CD4-positive, CD25-positive, alpha-beta regulatory T cell (primary cell): Measurements from ENCODE around the gene TMEM127. TPM values are rescaled to one million over a fixed set of nuclear protein-coding genes. Genes with fewer than 3 reads are reported as not detected.
"Not testable (repeated sequence)": the region's sequence is repeated elsewhere in the genome, so short reads cannot be mapped to it uniquely, and the experiment has no call there.

Experiments used
- ATAC-seq, 2 donors: fragments of 150-1000 bp; cut with Tn5 transposase; one replicate each; pipeline ENCODE4 v1.10.0; 2021; ENCODE audit warnings: low read depth in 2 of 2, moderate number of reproducible peaks in 2 of 2, moderate library complexity in 1 of 2
- DNase-seq, 3 donors: peaks; one replicate each; pipeline versions ENCODE4 v3.0.0 to v3.0.0-alpha.2; 2012 to 2022; ENCODE audit warnings: mixed read lengths in 1 of 3
- H3K27ac ChIP-seq: one replicate; pipeline ENCODE4 v1.7.0; 2013; ENCODE audit warnings: mild to moderate bottlenecking, low read length; ENCODE audit not compliant: insufficient read depth, poor library complexity, severe bottlenecking
- H3K27me3 ChIP-seq: one replicate; pipeline ENCODE4 v1.7.0; 2013; ENCODE audit warnings: low read length; ENCODE audit not compliant: control insufficient read depth, insufficient read depth
- H3K36me3 ChIP-seq: one replicate; pipeline ENCODE4 v1.7.0; 2013; ENCODE audit warnings: mild to moderate bottlenecking, low read length, moderate library complexity; ENCODE audit not compliant: control insufficient read depth, insufficient read depth
- H3K4me1 ChIP-seq: 2 replicates; pipeline ENCODE4 v1.7.0; 2013; ENCODE audit warnings: mild to moderate bottlenecking, low read length; ENCODE audit not compliant: insufficient read depth, control insufficient read depth, poor library complexity, severe bottlenecking
- H3K4me3 ChIP-seq: one replicate; pipeline ENCODE4 v1.7.0; 2013; ENCODE audit warnings: low read depth, mild to moderate bottlenecking, low read length, moderate library complexity
- H3K9me3 ChIP-seq, 2 experiments: 1 replicate in 1 of 2; 2 replicates in 1 of 2; pipeline ENCODE4 v1.7.0; 2013; ENCODE audit warnings: low read length in 2 of 2, mild to moderate bottlenecking in 1 of 2, moderate library complexity in 1 of 2; ENCODE audit not compliant: control insufficient read depth in 2 of 2
- H3K27ac Mint-ChIP-seq, 3 donors: one replicate each; pipeline ENCODE4 v1.8.0; 2020 to 2022; ENCODE audit warnings: mild to moderate bottlenecking in 3 of 3, mixed read lengths in 3 of 3, moderate library complexity in 2 of 3
- H3K27me3 Mint-ChIP-seq: one replicate; pipeline ENCODE4 v1.8.0; 2022; ENCODE audit warnings: mild to moderate bottlenecking, mixed read lengths
- H3K36me3 Mint-ChIP-seq: one replicate; pipeline ENCODE4 v1.8.0; 2020; ENCODE audit warnings: mixed read lengths
- H3K4me1 Mint-ChIP-seq, 4 donors: one replicate each; pipeline ENCODE4 v1.8.0; 2020 to 2022; ENCODE audit warnings: mixed read lengths in 4 of 4, mild to moderate bottlenecking in 1 of 4
- H3K4me3 Mint-ChIP-seq, 4 donors: one replicate each; pipeline ENCODE4 v1.8.0; 2020 to 2022; ENCODE audit warnings: mild to moderate bottlenecking in 4 of 4, mixed read lengths in 4 of 4, moderate library complexity in 3 of 4
- H3K9me3 Mint-ChIP-seq, 7 donors: one replicate each; pipeline ENCODE4 v1.8.0; 2020 to 2022; ENCODE audit warnings: mixed read lengths in 7 of 7, mild to moderate bottlenecking in 3 of 7, moderate library complexity in 2 of 7
- polyA plus RNA-seq, 4 donors: library from polyadenylated mRNA; unstranded; fragments of 300-500 nt; fragmentation: Illumina TruSeq; gene quantifications; one replicate each; pipeline ENCODE4 v1.2.3, GENCODE V29; 2021
- total RNA-seq: library from RNA; stranded (reverse); gene quantifications from one replicate; pipeline ENCODE4 v1.2.3, GENCODE V29; 2022

TMEM127 gene
- total and polyA plus RNA-seq, 5 donors from 2014 or later, result 27.6 to 54.3 (median 37.5) TPM

- Histone ChIP-seq H3K27me3 (no peaks in the 10 kb centered on the region), H3K27ac (no peak overlapping the region), H3K36me3 (no peaks in the 10 kb centered on the region), H3K9me3 (no peaks in the 10 kb centered on the region), H3K4me1 (peaks cover 24% of the 10 kb centered on the region), H3K4me3 (no peak overlapping the region)
- ATAC-seq (no peak), DNase-seq (no peak)
- Mint-ChIP-seq H3K27me3 (no peaks in the 10 kb centered on the region), H3K9me3 (no peaks in the 10 kb centered on the region), H3K4me3 (no peak overlapping the region), H3K4me1 (peaks cover 14 to 29% (median 21%) of the 10 kb centered on the region in 4 donors), H3K27ac (peak overlapping the region in 1 of 3 donors; percentile 41), H3K36me3 (peaks cover 6% of the 10 kb centered on the region)
Observed at GRCh38 chr2:96238266-96238665, 27.5 kb downstream of the TMEM127 start.

GRCh38 chr2:96236882-96237281 lies 28.9 kb downstream of the TMEM127 start:
- Histone ChIP-seq H3K4me3 (no peak overlapping the region), H3K9me3 (no peaks in the 10 kb centered on the region), H3K27me3 (no peaks in the 10 kb centered on the region), H3K4me1 (peaks cover 12% of the 10 kb centered on the region), H3K36me3 (no peaks in the 10 kb centered on the region), H3K27ac (no peak overlapping the region)
- Mint-ChIP-seq H3K9me3 (no peaks in the 10 kb centered on the region), H3K4me3 (no peak overlapping the region), H3K27me3 (no peaks in the 10 kb centered on the region), H3K4me1 (peaks cover 5 to 15% (median 11%) of the 10 kb centered on the region in 4 donors), H3K36me3 (peaks cover 6% of the 10 kb centered on the region), H3K27ac (no peak overlapping the region)
- DNase-seq (no peak), ATAC-seq (no peak)

- Mint-ChIP-seq H3K4me1 (peaks cover 0 to 4% (median 0%) of the 10 kb centered on the region in 4 donors), H3K27me3 (no peaks in the 10 kb centered on the region), H3K36me3 (peaks cover 12% of the 10 kb centered on the region), H3K9me3 (no peaks in the 10 kb centered on the region), H3K27ac (no peak overlapping the region), H3K4me3 (no peak overlapping the region)
- H3K36me3 ChIP-seq, result no peaks in the 10 kb centered on the region
- no peaks in the 10 kb centered on the region for H3K9me3 ChIP-seq
- H3K4me3 ChIP-seq, result no peak overlapping the region
- DNase-seq (no peak), ATAC-seq (no peak)
- H3K27ac ChIP-seq, result no peak overlapping the region
- no peaks in the 10 kb centered on the region for H3K4me1 ChIP-seq
- no peaks in the 10 kb centered on the region for H3K27me3 ChIP-seq
Observed at GRCh38 chr2:96233880-96234316, 31.9 kb downstream of the TMEM127 start.

GRCh38 chr2:96233436-96233835 lies 32.4 kb downstream of the TMEM127 start:
- H3K27ac ChIP-seq, result no peak overlapping the region
- no peak overlapping the region for H3K4me3 Mint-ChIP-seq
- H3K4me1 Mint-ChIP-seq, result peaks cover 0 to 4% (median 0%) of the 10 kb centered on the region in 4 donors
- H3K36me3 Mint-ChIP-seq, result peaks cover 12% of the 10 kb centered on the region
- H3K4me3 ChIP-seq, result no peak overlapping the region
- H3K27me3 ChIP-seq, result no peaks in the 10 kb centered on the region
- H3K27ac Mint-ChIP-seq, result no peak overlapping the region
- DNase-seq (no peak), ATAC-seq (no peak)
- H3K36me3 ChIP-seq, result no peaks in the 10 kb centered on the region
- H3K27me3 Mint-ChIP-seq, result no peaks in the 10 kb centered on the region
- H3K4me1 ChIP-seq, result no peaks in the 10 kb centered on the region
- H3K9me3 Mint-ChIP-seq, result no peaks in the 10 kb centered on the region
- H3K9me3 ChIP-seq, result no peaks in the 10 kb centered on the region

GRCh38 chr2:96231316-96231715 lies 34.5 kb downstream of the TMEM127 start:
- DNase-seq (no peak), ATAC-seq (no peak)
- Mint-ChIP-seq H3K27me3 (no peaks in the 10 kb centered on the region), H3K4me1 (peaks cover 0 to 7% (median 2%) of the 10 kb centered on the region in 4 donors), H3K9me3 (no peaks in the 10 kb centered on the region), H3K27ac (no peak overlapping the region), H3K36me3 (peaks cover 11% of the 10 kb centered on the region), H3K4me3 (no peak overlapping the region)
- no peaks in the 10 kb centered on the region for H3K27me3 ChIP-seq
- no peak overlapping the region for H3K4me3 ChIP-seq
- no peak overlapping the region for H3K27ac ChIP-seq
- no peaks in the 10 kb centered on the region for H3K36me3 ChIP-seq
- no peaks in the 10 kb centered on the region for H3K4me1 ChIP-seq
- H3K9me3 ChIP-seq, result no peaks in the 10 kb centered on the region

- Mint-ChIP-seq H3K9me3 (no peaks in the 10 kb centered on the region), H3K27ac (peak overlapping the region in 1 of 3 donors; percentile 32), H3K4me1 (peaks cover 0 to 11% (median 4%) of the 10 kb centered on the region in 4 donors), H3K4me3 (no peak overlapping the region), H3K36me3 (peaks cover 3% of the 10 kb centered on the region), H3K27me3 (no peaks in the 10 kb centered on the region)
- no peaks in the 10 kb centered on the region for H3K27me3 ChIP-seq
- ATAC-seq (peak in 1 of 2 donors; percentile 52), DNase-seq (no peak)
- no peaks in the 10 kb centered on the region for H3K9me3 ChIP-seq
- no peaks in the 10 kb centered on the region for H3K4me1 ChIP-seq
- no peak overlapping the region for H3K4me3 ChIP-seq
- H3K36me3 ChIP-seq, result no peaks in the 10 kb centered on the region
- H3K27ac ChIP-seq, result no peak overlapping the region
Observed at GRCh38 chr2:96225016-96225533, 40.7 kb downstream of the TMEM127 start.

- H3K27me3 ChIP-seq, H3K36me3 ChIP-seq, H3K4me3 ChIP-seq, H3K36me3 Mint-ChIP-seq, H3K27me3 Mint-ChIP-seq, H3K4me3 Mint-ChIP-seq, H3K27ac Mint-ChIP-seq, H3K4me1 ChIP-seq, ATAC-seq, H3K9me3 ChIP-seq, H3K27ac ChIP-seq, DNase-seq, H3K9me3 Mint-ChIP-seq: not testable (repeated sequence)
- peaks cover 0 to 11% (median 0%) of the 10 kb centered on the region in 4 donors for H3K4me1 Mint-ChIP-seq
Observed at GRCh38 chr2:96221106-96221505, 44.7 kb downstream of the TMEM127 start.

- H3K27me3 Mint-ChIP-seq, H3K4me1 ChIP-seq, H3K36me3 Mint-ChIP-seq, H3K9me3 ChIP-seq, DNase-seq, H3K4me1 Mint-ChIP-seq, H3K27ac ChIP-seq, H3K4me3 Mint-ChIP-seq, ATAC-seq, H3K9me3 Mint-ChIP-seq, H3K36me3 ChIP-seq, H3K27ac Mint-ChIP-seq, H3K27me3 ChIP-seq, H3K4me3 ChIP-seq: not testable (repeated sequence)
Observed at GRCh38 chr2:96219959-96220358, 45.8 kb downstream of the TMEM127 start.
